Prostate gland (tissue), 2 donors: Measurements from ENCODE around the gene TSTD2.

ENCODE experiments used
- POLR2A ChIP-seq: fragments of 450-650 bp; IDR thresholded peaks from one replicate; pipeline ENCODE4 v1.6.1; 2016; ENCODE audit warnings: antibody characterized with exemption, mild to moderate bottlenecking
- POLR2AphosphoS5 ChIP-seq: sonication (generic); formaldehyde crosslinking; IDR thresholded peaks from one replicate; pipeline ENCODE4 v1.6.1; 2017; ENCODE audit warnings: antibody characterized with exemption
- TF ChIP-seq, protein P1 (sequence below), 4 experiments: fragments of 200-600 bp in 2 of 4; fragments of 450-650 bp in 2 of 4; sonication (generic) in 2 of 4; IDR thresholded peaks; 1 replicate in 3 of 4; 2 replicates in 1 of 4; pipeline ENCODE4 v1.5.1; 2016 to 2019; ENCODE audit warnings: antibody characterized with exemption in 4 of 4, mild to moderate bottlenecking in 2 of 4, moderate library complexity in 2 of 4

GRCh38 chr9:97553141-97553540 lies 80.0 kb downstream of the TSTD2 start:
- TF ChIP-seq, protein P1, sequence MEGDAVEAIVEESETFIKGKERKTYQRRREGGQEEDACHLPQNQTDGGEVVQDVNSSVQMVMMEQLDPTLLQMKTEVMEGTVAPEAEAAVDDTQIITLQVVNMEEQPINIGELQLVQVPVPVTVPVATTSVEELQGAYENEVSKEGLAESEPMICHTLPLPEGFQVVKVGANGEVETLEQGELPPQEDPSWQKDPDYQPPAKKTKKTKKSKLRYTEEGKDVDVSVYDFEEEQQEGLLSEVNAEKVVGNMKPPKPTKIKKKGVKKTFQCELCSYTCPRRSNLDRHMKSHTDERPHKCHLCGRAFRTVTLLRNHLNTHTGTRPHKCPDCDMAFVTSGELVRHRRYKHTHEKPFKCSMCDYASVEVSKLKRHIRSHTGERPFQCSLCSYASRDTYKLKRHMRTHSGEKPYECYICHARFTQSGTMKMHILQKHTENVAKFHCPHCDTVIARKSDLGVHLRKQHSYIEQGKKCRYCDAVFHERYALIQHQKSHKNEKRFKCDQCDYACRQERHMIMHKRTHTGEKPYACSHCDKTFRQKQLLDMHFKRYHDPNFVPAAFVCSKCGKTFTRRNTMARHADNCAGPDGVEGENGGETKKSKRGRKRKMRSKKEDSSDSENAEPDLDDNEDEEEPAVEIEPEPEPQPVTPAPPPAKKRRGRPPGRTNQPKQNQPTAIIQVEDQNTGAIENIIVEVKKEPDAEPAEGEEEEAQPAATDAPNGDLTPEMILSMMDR (IDR thresholded peaks at IDR 0.05): no peak
- TF ChIP-seq POLR2AphosphoS5: no peak
- TF ChIP-seq POLR2A: no peak
